Activated CD8-positive, alpha-beta memory T cell treated with anti-CD3 and anti-CD28 coated beads, Interleukin-2, amount 50 U/mL, for 4 hours (primary cell): ENCODE measurements around the gene PEF1.

Experiments used
- DNase-seq: peaks from one replicate; pipeline ENCODE4 v3.0.0-alpha.2; 2020

PEF1 gene

GRCh38 chr1:31626223-31627207 is 18.2 kb downstream of the PEF1 start:
- DNase-seq = no peak

DNA sequence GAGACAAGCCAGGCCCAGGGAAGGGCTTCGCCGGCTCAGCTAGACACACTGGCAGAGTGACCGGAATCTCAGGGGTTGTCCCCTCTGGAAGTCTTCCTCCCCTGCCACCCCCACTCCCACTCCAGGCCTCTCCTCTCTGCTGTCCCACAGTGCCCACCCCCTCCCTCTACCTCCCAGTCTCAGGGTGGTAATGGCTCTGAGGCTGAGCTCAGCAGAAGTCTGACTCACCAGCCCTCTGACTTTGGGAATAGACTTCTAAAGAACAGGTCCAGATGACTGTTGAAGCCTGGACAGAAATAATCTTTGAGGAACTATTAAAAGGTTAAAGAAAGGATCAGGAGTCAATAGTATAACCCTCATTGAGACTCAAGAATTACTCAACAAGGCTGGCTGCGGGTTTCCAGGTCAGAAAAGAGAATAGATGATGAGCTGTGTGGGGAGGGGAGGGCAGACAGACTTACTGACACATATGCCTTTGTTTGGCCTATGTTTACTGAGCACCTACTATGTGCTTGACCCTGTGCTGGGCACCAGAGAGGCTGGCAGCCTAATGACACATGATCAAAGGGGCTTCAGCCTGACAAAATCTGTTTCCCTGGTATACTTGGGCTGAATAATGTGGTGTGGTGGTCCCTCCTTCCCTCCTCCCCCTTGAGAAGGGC is 19.0 kb downstream of the PEF1 start:
- DNase-seq = no peak

- no peak for DNase-seq
Observed at GRCh38 chr1:31624731-31625514, 19.8 kb downstream of the PEF1 start.

DNA sequence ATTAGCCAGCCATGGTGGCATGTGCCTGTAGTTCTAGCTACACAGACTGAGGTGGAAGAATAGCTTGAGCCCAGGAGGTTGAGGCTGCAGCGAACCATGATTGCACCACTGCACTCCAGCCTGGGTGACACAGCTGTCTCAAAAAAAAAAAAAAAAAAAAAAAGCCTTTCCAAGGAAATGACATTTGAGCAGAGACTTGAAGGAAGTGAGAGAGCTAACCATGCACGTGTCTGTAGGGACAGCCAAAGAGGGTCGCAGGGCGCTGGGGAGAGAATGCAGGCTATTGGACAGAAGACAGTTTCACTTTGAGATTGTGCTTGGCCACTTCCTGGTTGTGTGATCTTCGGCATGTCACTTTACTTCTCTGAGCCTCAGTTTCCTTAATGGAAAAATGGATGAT is 20.4 kb downstream of the PEF1 start:
- no peak for DNase-seq

DNA sequence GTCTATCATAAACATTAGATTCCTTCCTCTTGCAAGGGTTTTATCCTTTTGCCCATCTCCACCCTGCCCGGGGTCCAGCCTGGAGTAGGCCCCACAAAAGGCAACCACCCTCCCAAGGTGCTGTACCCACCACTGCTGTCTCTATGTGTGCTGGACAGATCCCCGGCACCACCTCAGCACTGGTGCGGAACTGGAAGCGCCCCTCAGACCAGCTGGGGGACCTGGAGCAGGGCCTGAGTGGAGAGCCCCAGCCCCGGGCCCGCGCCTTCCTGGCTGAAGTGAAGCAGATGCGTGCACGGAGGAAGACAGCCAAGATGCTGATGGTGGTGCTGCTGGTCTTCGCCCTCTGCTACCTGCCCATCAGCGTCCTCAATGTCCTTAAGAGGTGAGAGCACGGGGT is 21.3 kb downstream of the PEF1 start:
- no peak for DNase-seq

- no peak for DNase-seq
Observed at GRCh38 chr1:31621847-31622730, 22.6 kb downstream of the PEF1 start.

DNA sequence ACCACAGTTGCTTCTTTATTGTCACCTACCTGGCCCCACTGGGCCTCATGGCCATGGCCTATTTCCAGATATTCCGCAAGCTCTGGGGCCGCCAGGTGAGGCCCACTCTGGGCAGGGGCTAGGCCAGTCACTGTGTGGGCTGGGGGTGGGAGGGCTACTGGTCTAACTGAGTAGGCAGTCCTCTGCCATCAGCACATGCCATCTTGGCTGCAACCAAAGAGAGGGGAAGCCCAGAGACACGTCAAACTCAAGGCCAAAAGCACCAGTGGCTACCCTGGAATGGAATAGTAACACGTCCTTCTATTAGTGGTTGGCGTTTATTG is 23.2 kb downstream of the PEF1 start:
- no peak for DNase-seq

- no peak for DNase-seq
Observed at GRCh38 chr1:31620631-31621497, 23.8 kb downstream of the PEF1 start.

GRCh38 chr1:31618916-31619846 is 25.5 kb downstream of the PEF1 start:
- DNase-seq = no peak

- peak; percentile 44 for DNase-seq
Observed at GRCh38 chr1:31617916-31618746, 26.5 kb downstream of the PEF1 start.

DNA sequence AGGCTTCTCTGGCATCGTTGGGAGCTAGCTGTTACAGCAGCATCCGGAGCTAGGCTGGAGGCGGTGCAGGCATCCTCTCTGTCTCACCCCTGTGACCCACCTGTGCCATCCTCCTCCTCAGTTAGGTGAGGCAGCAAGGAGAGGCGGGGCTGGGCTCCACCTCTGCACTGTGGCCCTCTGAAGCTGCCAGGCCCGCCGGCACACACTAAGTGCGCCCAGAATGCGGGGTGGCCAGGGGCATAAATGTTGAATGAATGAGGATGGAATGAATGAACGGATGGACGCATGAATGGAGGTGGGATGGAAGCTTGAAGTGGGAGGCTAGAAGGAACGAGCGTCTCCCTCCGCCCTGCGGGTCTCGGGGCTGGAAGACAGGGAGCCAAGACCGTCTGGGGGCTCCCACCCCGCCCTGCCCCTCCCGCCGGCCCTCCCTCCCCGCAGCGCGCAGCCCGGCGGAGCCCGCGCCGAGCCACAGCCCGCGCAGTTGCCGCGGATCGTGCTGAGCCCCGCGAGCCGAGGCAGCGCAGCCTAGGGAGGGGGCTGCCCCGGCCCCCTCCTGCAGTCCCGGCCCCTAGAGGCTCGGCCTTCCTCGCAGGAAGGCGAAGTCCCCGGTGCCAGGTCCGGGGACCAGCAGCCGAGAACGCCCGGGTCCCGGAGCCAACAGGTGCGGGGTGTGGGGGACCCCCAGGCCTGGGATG is 27.3 kb downstream of the PEF1 start, which contains the start of gene HCRTR1:
Gene HCRTR1 (plus strand): TSS at position 472 of the 698 bp plus-strand sequence. CDS start 1,504 bp downstream, outside the sequence.
- DNase-seq = no peak

DNA sequence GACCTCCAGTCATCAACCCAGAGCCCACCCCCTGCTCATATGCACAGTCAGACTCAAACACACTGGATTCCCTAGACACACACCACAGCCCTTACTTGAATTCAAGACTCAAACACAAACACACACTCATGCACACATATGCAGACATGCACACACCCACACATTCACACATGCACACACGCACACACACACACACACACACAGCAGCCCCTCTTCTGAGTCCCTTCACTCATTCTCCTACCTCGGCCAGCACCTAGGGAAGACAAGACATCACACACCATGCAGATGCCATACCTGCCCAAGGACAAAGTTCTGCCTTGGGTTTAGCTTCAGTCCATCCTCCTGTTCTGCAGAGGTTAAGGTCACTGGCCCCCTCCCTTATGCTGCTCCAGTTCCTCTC is 28.7 kb downstream of the PEF1 start:
- no peak for DNase-seq

DNA sequence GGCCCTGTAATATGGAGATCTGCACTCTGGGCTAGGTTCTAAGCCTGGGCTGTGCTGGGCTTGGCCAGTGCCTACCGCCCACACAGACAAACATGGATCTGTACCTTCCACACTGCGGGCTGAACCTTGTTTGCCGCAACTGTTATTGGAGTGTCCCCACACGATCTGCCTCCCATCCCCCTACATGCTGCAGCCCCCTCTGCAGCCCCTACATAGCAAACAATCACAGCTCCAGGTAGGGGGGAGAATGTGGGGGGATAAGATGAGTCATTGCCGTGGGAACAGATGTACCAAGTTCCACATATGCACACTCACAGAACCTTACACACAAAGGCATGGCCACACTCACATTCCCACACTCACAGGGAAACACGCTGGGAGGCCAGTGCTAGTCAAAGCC is 29.3 kb downstream of the PEF1 start:
- DNase-seq = no peak

DNA sequence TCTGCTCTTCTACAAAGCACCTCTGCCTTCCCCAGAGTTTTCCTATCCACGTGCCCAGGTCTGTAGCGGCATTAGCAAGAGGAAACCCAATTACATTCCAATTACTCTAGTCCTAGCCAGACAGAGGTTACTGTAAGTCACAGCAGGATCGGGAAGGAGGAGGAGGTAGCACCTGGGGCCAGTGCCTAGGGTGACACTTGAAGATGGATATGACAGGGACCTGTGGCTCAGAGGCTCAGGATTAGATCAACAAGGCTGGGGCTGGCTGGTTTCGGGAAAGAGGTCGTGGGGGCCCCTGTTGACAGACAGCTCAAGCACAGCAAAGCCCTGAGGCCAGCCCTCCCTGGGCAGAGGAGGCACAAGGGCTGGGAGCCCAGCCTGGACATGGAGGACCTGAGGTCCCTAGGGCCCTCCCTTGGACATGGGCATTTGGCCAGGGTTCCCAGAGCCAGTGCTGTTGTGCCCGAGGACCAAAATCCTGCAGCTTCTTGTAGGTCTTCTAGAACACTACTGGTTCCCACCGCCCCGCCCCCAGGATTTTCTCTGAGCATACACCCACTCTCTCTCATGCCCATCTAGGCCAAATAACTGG is 30.2 kb downstream of the PEF1 start:
- DNase-seq = no peak

DNA sequence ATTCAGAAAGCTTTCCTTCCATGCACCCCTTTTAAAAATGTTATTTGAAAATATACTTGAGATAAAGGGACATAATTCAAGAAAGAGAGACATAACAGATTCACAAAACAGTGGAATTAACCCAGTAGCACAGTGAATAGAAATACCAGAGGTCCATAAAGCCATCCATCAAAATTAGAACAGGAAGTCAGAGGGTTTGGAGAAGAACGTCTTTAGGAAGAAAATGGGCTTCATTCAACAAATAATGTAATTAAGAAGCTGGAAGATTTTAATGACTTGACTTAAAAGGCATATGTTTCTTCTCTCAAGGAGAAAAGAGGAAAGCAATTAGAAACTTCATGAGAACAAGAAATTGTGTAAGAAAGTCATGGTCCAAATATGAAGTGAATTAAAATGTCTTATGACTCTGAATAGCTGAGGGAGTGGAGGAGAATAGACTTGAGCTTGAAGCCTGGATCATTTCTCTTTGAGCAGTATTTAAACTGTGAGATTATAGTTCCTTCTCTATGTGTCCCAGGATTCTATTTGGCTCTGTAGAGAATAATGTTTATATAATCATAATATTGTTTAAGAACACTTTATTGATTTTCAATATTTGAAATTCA is 35.1 kb downstream of the PEF1 start:
- DNase-seq = no peak

DNA sequence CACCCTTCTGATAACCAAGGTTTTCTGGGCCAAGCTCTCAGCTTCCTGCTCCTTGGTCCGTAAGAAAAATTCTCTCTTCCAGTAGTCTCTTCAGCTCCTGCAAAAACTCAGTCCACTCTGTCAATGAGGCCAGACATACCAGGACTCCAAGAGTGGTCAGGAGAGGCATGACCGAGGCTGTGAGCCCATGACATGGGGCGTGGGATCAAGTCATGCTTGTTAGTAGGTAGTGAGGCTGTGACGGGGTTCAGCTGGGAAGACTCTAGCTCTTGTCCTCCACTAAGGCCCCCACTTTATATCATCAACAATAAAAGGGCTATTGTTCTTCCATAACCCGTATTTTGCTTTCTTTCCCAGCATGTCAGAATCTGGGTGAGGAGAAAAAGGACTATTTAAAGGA is 37.3 kb downstream of the PEF1 start:
- DNase-seq = no peak

GRCh38 chr1:31605908-31606427 is 38.7 kb downstream of the PEF1 start:
- DNase-seq = no peak
